ENCODE results near the gene TSPAN3. TPM values are rescaled to one million over a fixed set of nuclear protein-coding genes. Genes with fewer than 3 reads are reported as not detected.
A peak's percentile ranks its signal among the peaks of the same experiment; 100 is the strongest.

Gene TSPAN3
- total and polyA plus RNA-seq, 2 donors (not counting 1 experiment from before 2014, with no cell fraction given) = 109 to 130 TPM

- no peak overlapping the region for H3K9ac ChIP-seq (ENCODE audit: low read length)
- H3K27ac Mint-ChIP-seq = no peak overlapping the region
- H3K27ac ChIP-seq (ENCODE audit: low read length in 2 of 2) = peak overlapping the region in 1 of 2 donors; percentile 12
- intact Hi-C loops (cut with micrococcal nuclease) = no loop called here
- H3K79me2 ChIP-seq (ENCODE audit: control insufficient read depth, insufficient read depth, low read length) = no peaks in the 10 kb centered on the region
- POLR2A ChIA-PET = no interaction called here
- TF ChIP-seq CTCF (IDR thresholded peaks at IDR 0.05) (no peak), EZH2 (IDR thresholded peaks at IDR 0.05; ENCODE audit: borderline replicate concordance, insufficient read depth, low read depth, low read length, poor library complexity, severe bottlenecking) (no peak)
- DNase-seq (no peak), ATAC-seq (ENCODE audit: low read depth) (no peak)
- peaks cover 4 to 36% of the 10 kb centered on the region in 2 donors for H3K4me1 ChIP-seq (ENCODE audit: control insufficient read depth in 2 of 2, insufficient read depth in 2 of 2, low read length in 2 of 2)
- H2AFZ ChIP-seq (ENCODE audit: insufficient read depth, low read depth, low read length, poor library complexity, severe bottlenecking) = no peak overlapping the region
- no peak overlapping the region for H3K4me2 ChIP-seq (replicated peaks; ENCODE audit: low read depth, low read length, poor library complexity, severe bottlenecking)
- no peaks in the 10 kb centered on the region for H3K9me3 ChIP-seq (ENCODE audit: control extremely low read depth in 1 of 3, control insufficient read depth in 2 of 3, insufficient read depth in 1 of 3, low read length in 2 of 3)
- H3K4me1 Mint-ChIP-seq = peaks cover 18% of the 10 kb centered on the region
- no peak overlapping the region for H3K4me3 Mint-ChIP-seq
- WGBS (ENCODE audit: insufficient coverage) = 95% methylated on average over 14 of the region's 14 CpGs
- CTCF ChIA-PET = interaction anchor here (0.8 to 5.4 kb wide), 27 partner anchors 9 to 520 kb away, joined by 3 to 33 read pairs (median 6); partner anchors contain the start of genes PSTPIP1 and TSPAN3
- H3K36me3 ChIP-seq (replicated peaks in 1 of 2; ENCODE audit: control extremely low read depth in 1 of 2, control insufficient read depth in 1 of 2, extremely low read depth in 1 of 2, insufficient read depth in 2 of 2, low read length in 1 of 2) = peaks cover 0 to 41% of the 10 kb centered on the region in 2 experiments
- H3K9me3 Mint-ChIP-seq (ENCODE audit: insufficient read depth) = no peaks in the 10 kb centered on the region
- H3K27me3 Mint-ChIP-seq = no peaks in the 10 kb centered on the region
- H4K20me1 ChIP-seq (ENCODE audit: control insufficient read depth, insufficient read depth, low read length, poor library complexity, severe bottlenecking) = peaks cover 36% of the 10 kb centered on the region
- H3K27me3 ChIP-seq (replicated peaks in 1 of 4; ENCODE audit: control extremely low read depth in 1 of 4, control insufficient read depth in 3 of 4, insufficient read depth in 4 of 4, low read length in 3 of 4) = no peaks in the 10 kb centered on the region
- H3K4me3 ChIP-seq (ENCODE audit: control extremely low read depth in 1 of 5, extremely low read depth in 1 of 5, insufficient read depth in 1 of 5, low read depth in 2 of 5, low read length in 4 of 5) = no peak overlapping the region
Observed at GRCh38 chr15:77022646-77023575, 48.0 kb downstream of the TSPAN3 start.

Measured in B cell (primary cell).